Psoas muscle (tissue), 8 donors: Measurements from ENCODE around the gene SLC24A4. TPM values are rescaled to one million over a fixed set of nuclear protein-coding genes. Genes with fewer than 3 reads are reported as not detected.
A peak's percentile ranks its signal among the peaks of the same experiment; 100 is the strongest.

Source experiments
- ATAC-seq, 4 donors: fragments of 200-7000 bp; cut with Tn5 transposase; one replicate each; pipeline ENCODE4 v1.9.1; 2020; ENCODE audit warnings: moderate library complexity in 3 of 4, mild to moderate bottlenecking in 2 of 4
- DNase-seq, 2 donors: peaks; one replicate each; pipeline ENCODE4 v3.0.0-alpha.2; 2020
- H3K27ac ChIP-seq: fragments of 200-600 bp; one replicate; pipeline ENCODE4 v1.8.0; 2022
- H3K27me3 ChIP-seq, 3 donors: fragments of 200-600 bp in 1 of 3; one replicate each; pipeline versions ENCODE4 v1.6.1 to v1.8.0; 2013 to 2022; ENCODE audit warnings: low read length in 2 of 3, mild to moderate bottlenecking in 2 of 3, moderate library complexity in 1 of 3; ENCODE audit not compliant: insufficient read depth in 3 of 3
- H3K36me3 ChIP-seq, 2 donors: fragments of 200-600 bp in 1 of 2; one replicate each; pipeline versions ENCODE4 v1.6.1 to v1.8.0; 2013 to 2022; ENCODE audit warnings: low read depth in 1 of 2, mild to moderate bottlenecking in 1 of 2, moderate library complexity in 1 of 2; ENCODE audit not compliant: insufficient read depth in 1 of 2
- H3K4me1 ChIP-seq: fragments of 200-600 bp; one replicate; pipeline ENCODE4 v1.8.0; 2022
- H3K4me3 ChIP-seq: fragments of 200-600 bp; one replicate; pipeline ENCODE4 v1.8.0; 2022; ENCODE audit warnings: mild to moderate bottlenecking
- H3K9me3 ChIP-seq: fragments of 200-600 bp; one replicate; pipeline ENCODE4 v1.8.0; 2022
- CTCF ChIP-seq: fragments of 200-600 bp; IDR thresholded peaks from one replicate; pipeline ENCODE4 v1.8.0; 2022; ENCODE audit warnings: antibody characterized with exemption
- WGBS, 3 donors: extraction: QIAGEN DNeasy Blood & Tissue Kit; methylation state at CpG; one replicate each; pipeline versions ENCODE4 v1.1.6 to v1.1.7; 2013; 5-methylcytosine and 5-hydroxymethylcytosine counted together
- intact Hi-C, 2 donors: fragments of 100-400 bp; cut with DNase I; formaldehyde crosslinking; loops; one replicate each; pipeline versions ENCODE4 v1.11.0 to v1.14.2; 2022
- polyA plus RNA-seq, 3 donors: library from polyadenylated mRNA; stranded (reverse); fragments of 200-250 nt; gene quantifications; one replicate each; pipeline ENCODE4 v1.2.3, GENCODE V29; 2013
- total RNA-seq, 4 donors: library from RNA; stranded (reverse); fragmentation: NEBNext Ultra II Directional in 2 of 4; extraction: Animal tissue kit (Norgen Biotek cat#: 25700) in 2 of 4; gene quantifications; one replicate each; pipeline versions ENCODE4 v1.2.1 to v1.2.4, GENCODE V29; 2021 to 2023
- donor health status: healthy with polysubstance abuse.
- donor health status: DM: no; HTN: no; CAD: no; lungs with moderate emphysema.
- donor health status: Bipolar disorder and iron deficiency.
- donor health status: healthy.
- donor health status: DM: yes; HTN: yes; CAD: no.
- donor health status: DM: no; HTN: no; CAD: no.
- donor health status: DM: no; HTN: no; CAD: no.
- donor health status: DM: yes; HTN: yes; CAD: no.

The SLC24A4 gene
- total and polyA plus RNA-seq, 7 donors = 0.21 to 2.3 (median 0.34) TPM

- intact Hi-C loops = loop anchor here in 1 of 2 donors (5.0 kb wide), 1 partner anchor 333 kb away; the partner anchor contains the start of genes CPSF2 and NDUFB1
Measured at GRCh38 chr14:92455231-92455630, 132.3 kb downstream of the SLC24A4 start.

GRCh38 chr14:92456215-92457015 lies 133.4 kb downstream of the SLC24A4 start:
- no peak overlapping the region for H3K4me3 ChIP-seq
- no peak overlapping the region for H3K27ac ChIP-seq
- ATAC-seq (peak; percentile 54 to 78 (median 76)), DNase-seq (peak; percentile 53 to 70)
- intact Hi-C loops = loop anchor here in 1 of 2 donors (5.0 kb wide), 1 partner anchor 334 kb away; the partner anchor contains the start of genes CPSF2 and NDUFB1
- H3K27me3 ChIP-seq = no peaks in the 10 kb centered on the region
- H3K9me3 ChIP-seq = no peaks in the 10 kb centered on the region
- no peaks in the 10 kb centered on the region for H3K4me1 ChIP-seq
- WGBS, 3 donors = 57 to 62% (median 59%) methylated on average over 23 of the region's 23 CpGs
- peak; percentile 46 for TF ChIP-seq CTCF
- no peaks in the 10 kb centered on the region for H3K36me3 ChIP-seq

More at GRCh38 chr14:92455231-92455630, 132.3 kb downstream of the SLC24A4 start:
- ATAC-seq = no peak
- no peaks in the 10 kb centered on the region for H3K9me3 ChIP-seq
- no peaks in the 10 kb centered on the region for H3K27me3 ChIP-seq
- no peak overlapping the region for H3K4me3 ChIP-seq
- no peak overlapping the region for H3K27ac ChIP-seq
- TF ChIP-seq CTCF = no peak
- H3K4me1 ChIP-seq = no peaks in the 10 kb centered on the region
- WGBS, 3 donors = 94 to 98% (median 97%) methylated on average over 2 of the region's 2 CpGs
- DNase-seq = no peak
- no peaks in the 10 kb centered on the region for H3K36me3 ChIP-seq

GRCh38 chr14:92457016-92457565 lies 134.1 kb downstream of the SLC24A4 start:
- Histone ChIP-seq H3K4me1 (no peaks in the 10 kb centered on the region), H3K27ac (no peak overlapping the region), H3K36me3 (no peaks in the 10 kb centered on the region), H3K9me3 (no peaks in the 10 kb centered on the region), H3K27me3 (no peaks in the 10 kb centered on the region), H3K4me3 (no peak overlapping the region)
- DNase-seq = no peak
- no peak for TF ChIP-seq CTCF
- 78 to 84% (median 80%) methylated on average over 5 of the region's 5 CpGs for WGBS, 3 donors
- intact Hi-C loops = loop anchor here in 1 of 2 donors (5.0 kb wide), 1 partner anchor 335 kb away; the partner anchor contains the start of genes CPSF2 and NDUFB1
- no peak for ATAC-seq

- Histone ChIP-seq H3K9me3 (no peaks in the 10 kb centered on the region), H3K4me1 (no peaks in the 10 kb centered on the region), H3K36me3 (no peaks in the 10 kb centered on the region), H3K27ac (no peak overlapping the region), H3K4me3 (peak overlapping the region; percentile 18), H3K27me3 (no peaks in the 10 kb centered on the region)
- WGBS, 3 donors = 89 to 92% (median 90%) methylated on average over 17 of the region's 17 CpGs
- intact Hi-C loops = loop anchor here in 1 of 2 donors (5.0 kb wide), 1 partner anchor 336 kb away; the partner anchor contains the start of genes CPSF2 and NDUFB1
- TF ChIP-seq CTCF = no peak
- no peak for DNase-seq
- no peak for ATAC-seq
Measured at GRCh38 chr14:92458136-92459029, 135.4 kb downstream of the SLC24A4 start.
